Measurements from ENCODE around the gene PDE4D.

The PDE4D gene

DNA sequence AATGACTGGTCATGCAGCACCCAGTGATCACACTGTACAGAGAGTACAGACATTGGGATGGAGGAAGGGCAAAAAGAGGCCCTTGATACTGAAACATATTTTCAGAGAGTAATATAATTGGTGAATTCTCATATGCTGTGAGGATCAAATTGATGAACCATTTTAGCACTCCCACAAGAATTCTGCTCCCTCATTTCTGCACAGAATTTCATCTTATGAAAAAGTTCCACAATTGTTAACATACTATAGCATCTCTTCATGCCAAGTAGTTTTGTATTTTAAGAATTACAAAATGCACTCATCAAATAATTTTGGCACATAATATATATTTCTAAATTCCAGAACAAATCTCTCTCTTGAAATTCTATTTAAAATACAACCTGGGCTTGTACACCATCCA lies 351.2 kb downstream of the PDE4D start:
- DNase-seq: no peak

DNA sequence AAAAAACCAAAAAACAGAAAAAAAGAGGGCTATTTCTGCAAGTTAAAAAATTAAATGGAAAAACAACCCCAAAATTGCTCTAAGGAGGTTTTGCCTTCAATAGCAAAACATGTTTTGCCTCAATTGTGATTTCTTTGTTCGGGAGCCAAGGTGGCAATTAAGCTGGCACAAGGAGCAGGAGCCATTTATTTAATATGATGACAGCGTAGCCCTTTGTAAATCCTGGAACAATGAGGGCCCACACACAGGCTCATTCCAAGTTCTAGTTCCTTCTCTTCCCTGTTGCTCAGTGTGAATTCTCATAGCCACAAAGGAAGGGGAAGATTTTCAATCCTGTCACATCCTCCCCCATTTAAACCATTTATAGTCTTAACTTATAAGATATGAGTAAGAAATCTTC lies 353.2 kb downstream of the PDE4D start:
- no peak for DNase-seq

- no peak for DNase-seq
These were observed 354.8 kb downstream of the PDE4D start for GRCh38 chr5:59538750-59539121.

DNA sequence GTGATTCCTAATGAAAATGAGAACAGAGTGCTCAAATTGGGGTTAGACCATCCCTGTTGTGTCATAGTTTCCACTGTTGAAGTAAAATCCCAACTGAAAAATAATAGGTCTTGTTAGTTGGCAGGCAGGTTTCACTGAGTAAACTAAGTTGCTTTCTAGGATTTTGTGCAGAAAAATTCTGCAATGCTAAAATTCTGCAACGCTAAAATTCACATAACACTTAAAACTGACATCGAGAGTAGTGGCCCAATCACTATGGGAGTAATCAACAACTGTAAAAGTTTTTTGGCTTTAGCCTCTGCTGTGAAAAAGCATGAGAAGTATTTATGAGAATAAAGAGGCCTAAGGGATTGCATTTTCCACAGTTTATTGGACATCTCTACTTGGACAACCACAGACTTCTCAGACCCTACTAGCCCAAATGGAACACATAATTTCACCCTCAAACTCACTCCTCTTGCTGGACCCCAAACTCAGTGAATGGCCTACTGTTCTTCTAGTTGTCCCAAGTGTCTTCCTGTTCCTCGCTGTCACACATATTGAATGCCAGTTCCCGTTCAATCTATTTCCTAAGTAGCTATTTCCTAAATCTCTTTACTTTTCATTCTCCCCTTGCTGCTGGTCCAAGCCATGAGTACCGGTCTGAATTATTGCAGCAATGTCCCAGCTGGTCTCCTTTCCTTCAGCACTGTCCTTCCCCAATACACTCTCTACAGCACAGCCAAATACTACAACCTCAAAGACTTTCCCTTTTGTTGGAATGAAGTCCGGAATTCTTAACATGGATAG lies 355.4 kb downstream of the PDE4D start:
- no peak for DNase-seq

DNA sequence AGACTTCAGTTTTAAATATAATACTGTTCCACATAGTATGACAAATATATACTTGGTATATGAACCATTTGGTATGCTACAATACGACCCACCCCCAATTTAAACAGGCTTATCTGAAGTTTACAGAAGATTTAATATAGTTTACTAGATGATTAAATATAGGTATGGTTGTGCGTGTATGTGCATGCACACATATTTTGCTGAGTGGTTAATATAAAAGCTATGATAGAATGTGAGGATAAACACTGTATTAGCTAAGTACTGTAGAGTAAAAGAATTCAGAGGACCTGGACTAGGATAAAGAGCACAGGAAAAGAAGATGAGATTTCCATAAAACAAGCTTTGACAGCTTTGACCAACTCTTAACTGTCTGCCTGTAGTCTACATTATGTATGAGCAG lies 356.7 kb downstream of the PDE4D start:
- no peak for DNase-seq

GRCh38 chr5:59535561-59535960 lies 358.0 kb downstream of the PDE4D start:
- DNase-seq: no peak

DNA sequence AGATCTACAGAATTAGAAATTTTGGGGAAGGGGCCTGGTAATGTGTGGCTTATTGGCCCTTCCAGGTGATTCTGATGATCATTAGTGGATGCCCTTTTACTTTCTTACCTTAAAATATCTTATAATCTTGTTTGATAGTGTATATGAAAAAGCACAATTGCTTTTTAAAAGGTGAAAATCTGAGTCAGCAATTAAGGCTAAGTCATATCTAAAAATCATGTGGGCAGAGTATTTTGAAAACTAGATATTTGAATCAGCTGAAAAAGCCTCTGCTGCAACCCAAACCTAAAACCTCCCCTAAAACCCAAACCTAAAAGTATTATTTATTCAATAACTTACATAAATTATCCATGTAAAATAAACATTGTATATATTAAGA lies 359.8 kb downstream of the PDE4D start:
- DNase-seq: no peak

GRCh38 chr5:59532979-59533729 lies 360.4 kb downstream of the PDE4D start:
- no peak for DNase-seq

DNA sequence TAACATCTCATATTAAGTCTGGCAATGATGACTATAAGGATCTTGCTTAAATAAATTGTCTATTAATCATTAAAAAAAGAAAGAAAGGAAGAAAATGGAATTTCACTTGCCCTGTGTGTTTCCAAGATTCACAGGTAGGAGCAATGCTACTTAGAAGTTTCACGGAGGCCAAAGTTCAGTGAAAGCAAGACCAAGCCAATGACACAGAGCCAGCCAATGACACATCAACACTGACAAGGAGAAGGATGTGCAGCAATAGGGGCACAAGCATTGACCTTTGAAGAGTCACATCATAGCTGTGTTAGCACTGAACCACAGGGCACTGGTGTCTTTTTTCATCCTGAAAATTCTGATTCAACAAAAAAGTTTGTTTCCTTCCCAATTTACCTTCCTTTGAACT lies 364.3 kb downstream of the PDE4D start:
- no peak for DNase-seq

DNA sequence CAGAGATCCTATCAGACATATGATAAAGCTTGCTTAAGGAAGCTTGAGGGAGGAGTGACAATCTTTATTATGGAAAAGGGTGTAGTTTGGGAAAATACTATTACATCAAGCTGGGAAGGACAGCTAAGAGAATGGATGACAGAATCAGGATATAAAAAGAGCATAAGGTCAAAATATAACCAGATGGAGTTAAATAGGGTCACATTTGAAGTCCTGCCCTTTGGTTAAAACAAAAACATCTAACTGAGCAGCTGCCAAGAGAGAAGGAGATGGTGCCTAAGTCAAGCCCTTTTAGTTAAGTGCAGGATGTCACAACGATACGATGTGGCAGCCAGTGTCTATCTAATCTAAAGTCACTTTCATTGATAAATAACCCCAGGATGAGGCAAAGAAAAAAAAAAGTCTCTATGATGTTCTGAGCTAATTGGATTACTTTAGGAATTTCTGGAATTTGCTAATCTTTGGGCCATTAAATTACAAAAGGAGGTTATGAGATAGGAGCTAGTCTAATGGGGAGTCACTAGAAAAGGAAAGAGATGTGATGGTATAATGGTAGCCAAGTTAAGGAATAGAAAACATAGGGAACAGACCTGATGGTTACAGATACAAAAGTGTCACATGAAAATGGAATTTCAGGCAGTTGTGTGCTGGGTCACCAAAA lies 365.2 kb downstream of the PDE4D start:
- DNase-seq: no peak

DNA sequence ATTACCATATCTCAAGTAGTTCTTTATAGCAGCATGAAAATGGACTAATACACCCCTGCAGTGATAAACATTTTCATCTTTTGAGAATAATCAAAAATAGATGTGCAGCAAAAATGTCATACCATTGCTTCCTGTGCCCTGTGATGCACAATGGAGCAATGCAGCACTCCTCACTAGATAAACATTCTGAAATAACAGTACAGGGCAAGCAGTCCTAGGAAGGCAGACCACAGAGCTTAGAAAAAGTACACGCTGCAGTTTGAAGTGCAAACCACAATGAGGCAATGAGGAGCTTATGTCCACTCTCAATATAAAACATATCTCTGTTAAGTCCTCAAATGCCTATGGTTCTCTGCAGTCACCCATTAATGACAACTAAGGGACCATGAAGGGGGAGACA lies 367.6 kb downstream of the PDE4D start:
- no peak for DNase-seq

DNA sequence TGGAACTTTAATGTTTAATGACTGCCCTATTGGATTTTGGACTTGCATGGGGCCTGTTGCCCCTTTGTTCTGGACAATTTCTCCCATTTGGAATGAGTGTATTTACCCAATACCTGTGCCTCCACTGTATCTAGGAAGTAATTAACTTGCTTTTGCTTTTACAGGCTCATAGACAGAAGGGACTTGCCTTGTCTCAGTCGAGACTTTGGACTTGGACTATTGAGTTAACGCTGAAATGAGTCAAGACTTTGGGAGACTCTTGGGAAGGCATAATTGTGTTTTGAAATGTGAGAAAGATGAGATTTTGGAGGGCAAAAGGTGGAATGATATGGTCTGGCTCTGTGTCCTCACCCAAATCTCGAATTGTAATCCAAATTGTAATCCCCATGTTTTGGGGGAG lies 368.2 kb downstream of the PDE4D start:
- no peak for DNase-seq

DNA sequence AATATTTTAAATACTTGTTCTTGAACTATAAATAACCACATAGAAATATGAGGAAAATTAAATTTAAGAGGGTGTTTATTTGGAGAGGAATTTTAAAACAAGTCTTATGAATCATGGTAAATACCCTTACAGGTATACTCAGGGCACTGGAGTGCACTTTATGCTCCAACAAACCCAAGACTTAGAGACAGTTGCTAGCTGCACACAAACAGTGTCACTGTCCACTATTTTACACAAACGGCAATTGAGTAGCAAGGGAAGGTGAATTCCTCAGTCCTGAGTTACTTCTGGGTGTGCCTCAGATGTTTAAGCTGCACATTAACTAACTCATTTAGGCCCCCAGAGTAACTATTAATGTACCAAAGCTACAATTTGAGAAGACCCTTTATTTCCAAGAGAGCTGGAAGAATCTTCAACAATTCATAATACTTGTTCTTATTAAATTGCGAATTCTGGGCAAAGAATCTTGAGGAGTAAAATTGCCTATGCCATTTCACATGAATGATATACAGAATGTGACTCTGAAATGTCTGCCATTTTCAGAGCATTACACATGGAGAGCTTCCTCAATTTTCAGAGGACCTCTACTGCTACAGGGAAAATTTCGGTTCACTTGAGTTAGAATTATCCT lies 371.2 kb downstream of the PDE4D start:
- DNase-seq: no peak

- DNase-seq: no peak
These were observed 372.1 kb downstream of the PDE4D start for GRCh38 chr5:59521476-59521875.

DNA sequence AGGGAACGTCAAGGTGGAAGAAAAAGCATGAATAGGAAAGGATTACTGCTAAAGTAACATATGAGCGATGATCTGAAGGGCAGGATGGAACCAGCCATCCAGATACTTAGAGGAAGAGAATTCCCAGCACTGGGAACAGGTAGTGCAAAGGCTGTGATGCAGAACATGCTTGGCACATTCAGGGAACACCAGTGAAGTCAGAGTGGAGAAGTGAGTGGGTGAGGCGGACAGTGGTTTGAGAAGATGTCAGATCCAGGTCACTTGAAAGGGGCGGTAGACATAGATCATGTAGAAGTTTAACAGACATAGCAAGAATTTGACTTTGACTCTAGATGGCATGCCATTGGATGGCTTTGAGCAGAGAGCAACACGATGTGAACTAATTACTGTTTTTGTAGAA lies 374.2 kb downstream of the PDE4D start:
- no peak for DNase-seq

GRCh38 chr5:59517926-59518585 lies 375.5 kb downstream of the PDE4D start:
- no peak for DNase-seq

GRCh38 chr5:59516161-59516560 lies 377.4 kb downstream of the PDE4D start:
- DNase-seq: no peak

GRCh38 chr5:59506285-59506877 lies 387.1 kb downstream of the PDE4D start:
- no peak for DNase-seq

DNA sequence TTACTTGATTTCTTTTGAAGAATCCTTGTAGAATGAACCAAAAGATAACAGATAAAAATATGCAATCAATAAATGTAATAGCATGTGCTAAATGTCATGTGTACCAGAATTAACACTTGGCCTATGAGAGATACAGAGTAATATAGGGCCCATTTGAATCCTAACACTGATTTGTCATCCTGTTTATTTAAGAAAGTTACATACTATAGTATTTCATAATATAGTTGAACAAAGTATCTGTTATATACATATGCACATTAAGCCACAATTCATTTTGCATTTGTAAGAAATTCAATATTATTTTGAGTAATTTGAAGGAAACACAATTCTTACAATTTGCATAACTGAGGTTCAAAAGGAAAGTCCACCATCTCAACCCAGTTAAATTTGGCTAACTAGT lies 389.5 kb downstream of the PDE4D start:
- no peak for DNase-seq

DNA sequence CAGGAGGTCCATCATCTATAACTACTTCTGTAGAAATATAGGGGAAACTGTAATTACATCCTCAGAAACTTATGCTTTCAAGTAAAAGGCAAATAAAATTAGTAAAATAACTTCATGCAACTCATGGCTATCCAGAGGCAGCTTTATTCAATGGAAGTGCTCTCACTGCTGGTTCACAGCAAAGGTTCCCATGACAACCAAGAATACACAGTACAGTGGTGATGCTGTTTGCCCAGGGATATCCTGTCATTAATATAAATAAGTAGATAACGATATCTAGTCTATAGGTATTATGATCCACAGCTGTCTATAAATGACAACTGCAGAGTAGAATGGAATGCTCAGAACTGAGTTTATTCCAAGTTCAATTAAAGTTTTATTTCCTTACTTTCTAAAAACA lies 390.3 kb downstream of the PDE4D start:
- no peak for DNase-seq

DNA sequence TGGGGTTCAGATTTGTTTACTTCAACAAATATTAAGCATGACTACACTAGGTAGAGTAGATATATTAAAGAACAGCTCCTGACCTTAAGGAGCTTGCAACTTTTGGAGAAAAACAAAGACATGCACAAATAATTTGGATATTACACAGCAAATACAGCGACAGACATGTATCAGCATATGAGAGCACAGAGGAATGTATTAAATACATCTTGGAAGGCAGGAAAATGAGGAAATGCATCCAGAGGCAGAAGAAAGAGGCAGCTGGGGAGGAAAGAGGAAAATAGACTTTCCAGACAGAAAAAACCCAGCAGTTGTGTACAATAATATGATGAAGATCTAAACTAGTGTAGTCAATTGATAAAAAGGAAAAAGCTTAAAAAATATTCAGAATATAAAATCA lies 392.2 kb downstream of the PDE4D start:
- no peak for DNase-seq

DNA sequence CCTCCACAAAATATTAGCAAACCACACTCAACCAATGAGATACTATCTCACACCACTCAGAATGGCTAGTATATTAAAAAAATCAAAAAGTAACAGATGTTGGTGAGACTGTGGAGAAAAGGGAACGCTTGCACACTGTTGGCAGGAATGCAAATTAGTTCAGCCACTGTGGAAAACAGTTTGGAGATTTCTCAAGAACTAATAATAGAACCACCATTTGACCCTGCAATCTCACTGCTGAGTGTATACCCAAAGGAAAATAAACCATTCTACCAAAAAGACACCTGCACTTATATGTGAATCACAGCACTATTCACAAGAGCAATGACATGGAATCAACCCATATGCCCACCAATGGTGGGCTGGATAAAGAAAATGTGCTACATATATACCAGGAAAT lies 393.5 kb downstream of the PDE4D start:
- DNase-seq: no peak

GRCh38 chr5:59497207-59497606 lies 396.3 kb downstream of the PDE4D start:
- DNase-seq: no peak
